GM19395 (cell line): Measurements from ENCODE around the gene ACOX3.
A peak's percentile ranks its signal among the peaks of the same experiment; 100 is the strongest.
"Not testable (repeated sequence)": the region's sequence is repeated elsewhere in the genome, so short reads cannot be mapped to it uniquely, and the experiment has no call there.

Experiments
- ATAC-seq: cut with Tn5 transposase; IDR thresholded peaks from one replicate; pipeline ENCODE4 v1.9.1; 2021; ENCODE audit warnings: mild to moderate bottlenecking, moderate library complexity; ENCODE audit not compliant: unreplicated experiment

ACOX3 gene

GRCh38 chr4:8435656-8436121, 4.8 kb downstream of the ACOX3 start:
- peak; percentile 68 for ATAC-seq

DNA sequence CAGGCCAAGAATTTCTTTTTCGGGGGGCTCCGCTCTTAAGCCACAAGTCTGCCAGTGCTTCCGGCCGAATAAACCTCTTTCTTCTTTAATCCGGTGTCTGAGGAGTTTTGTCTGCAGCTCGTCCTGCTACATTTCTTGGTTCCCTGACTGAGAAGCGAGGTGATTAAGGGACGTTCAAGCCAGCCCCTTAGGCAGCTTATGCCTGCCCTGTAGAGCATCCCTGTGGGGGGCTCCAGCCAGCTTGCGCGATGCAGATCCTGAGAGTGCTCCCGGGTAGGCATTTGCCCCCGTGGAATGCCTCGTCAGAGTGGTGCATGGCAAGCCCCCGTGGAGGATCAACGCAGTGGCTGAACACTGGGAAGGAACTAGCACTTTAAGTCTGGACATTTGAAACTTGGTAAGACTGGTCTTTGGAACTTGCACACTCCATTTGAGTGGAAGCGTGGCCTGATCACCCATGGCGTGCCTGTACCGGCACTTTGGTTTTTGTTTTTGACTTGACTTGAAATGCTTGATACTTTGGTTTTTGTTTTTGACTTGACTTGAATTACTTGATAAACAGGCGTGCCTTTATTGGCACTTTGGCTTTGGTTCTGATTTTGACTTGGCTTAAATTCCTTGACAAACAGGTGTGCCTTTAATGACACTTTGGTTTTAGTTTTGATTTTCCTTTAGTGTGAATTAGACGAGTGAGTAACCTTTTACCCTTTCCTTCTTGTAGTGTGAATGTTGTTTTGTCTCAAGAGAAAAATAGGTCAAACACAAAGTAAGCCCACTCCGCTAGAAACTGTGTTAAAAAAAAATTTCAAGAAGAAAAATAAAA, 6.1 kb downstream of the ACOX3 start:
- ATAC-seq = no peak

DNA sequence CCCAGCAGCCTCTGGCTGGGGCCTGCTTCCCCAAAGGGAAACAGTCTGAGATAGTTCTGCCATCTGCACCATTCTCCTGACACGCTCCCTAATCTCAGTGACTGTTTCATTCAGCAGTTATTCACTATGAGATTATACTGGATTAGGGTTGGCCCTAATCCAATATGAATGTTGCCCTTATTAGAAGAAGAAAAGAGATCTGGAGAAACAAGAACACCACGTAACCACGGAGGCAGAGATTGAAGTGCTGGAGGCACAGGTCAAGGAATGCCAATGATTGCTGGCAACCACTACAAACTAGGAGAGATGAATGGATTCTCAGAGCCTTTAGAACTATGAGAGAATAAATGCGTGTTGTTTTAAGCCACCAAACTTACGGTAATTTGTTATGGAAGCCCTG, 7.4 kb downstream of the ACOX3 start:
- no peak for ATAC-seq

- ATAC-seq = no peak
These were observed 9.0 kb downstream of the ACOX3 start for GRCh38 chr4:8431553-8431952.

DNA sequence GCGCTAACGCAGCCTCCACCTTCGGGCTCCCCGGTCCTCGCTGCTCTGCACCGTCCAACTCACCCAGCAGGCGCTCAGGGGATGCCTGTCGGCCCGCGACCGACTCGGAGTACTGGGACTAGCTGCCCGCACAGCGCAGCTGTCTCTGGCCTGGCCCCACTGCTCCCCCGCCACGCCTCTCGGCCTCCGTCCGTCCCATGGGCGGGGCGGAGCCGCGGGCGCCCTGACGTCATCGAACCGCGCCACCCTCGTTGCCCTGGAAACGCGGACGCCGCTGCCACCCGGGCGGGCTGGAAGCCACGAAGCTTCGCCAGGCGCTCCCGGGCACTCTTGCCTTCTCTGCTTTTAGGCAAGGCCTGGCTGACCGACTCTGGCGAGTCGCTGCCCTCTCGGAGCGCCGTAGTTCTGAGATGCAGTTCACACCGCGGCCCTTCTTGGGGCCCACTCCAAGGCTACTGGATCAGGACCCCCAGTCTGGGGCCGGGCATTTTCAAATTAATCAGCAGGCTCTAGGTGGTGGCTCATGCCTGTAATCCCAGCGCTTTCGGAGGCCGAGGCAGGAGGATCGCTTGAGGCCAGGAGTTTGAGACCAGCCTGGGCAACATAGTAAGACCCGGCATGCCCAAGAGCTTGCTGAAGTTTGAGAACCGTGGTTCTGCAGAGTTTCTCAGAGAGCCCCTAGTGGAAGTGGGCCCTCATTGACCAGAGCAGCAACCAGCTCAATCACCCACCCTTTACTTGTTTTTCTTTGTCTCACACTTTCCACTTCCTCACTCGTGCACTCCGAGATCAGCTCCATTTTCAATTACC, 12.0 kb downstream of the ACOX3 start:
- peak; percentile 91 for ATAC-seq

- ATAC-seq = peak; percentile 72
These were observed 12.7 kb downstream of the ACOX3 start for GRCh38 chr4:8427761-8428287.

GRCh38 chr4:8427262-8427661, 13.3 kb downstream of the ACOX3 start:
- no peak for ATAC-seq

DNA sequence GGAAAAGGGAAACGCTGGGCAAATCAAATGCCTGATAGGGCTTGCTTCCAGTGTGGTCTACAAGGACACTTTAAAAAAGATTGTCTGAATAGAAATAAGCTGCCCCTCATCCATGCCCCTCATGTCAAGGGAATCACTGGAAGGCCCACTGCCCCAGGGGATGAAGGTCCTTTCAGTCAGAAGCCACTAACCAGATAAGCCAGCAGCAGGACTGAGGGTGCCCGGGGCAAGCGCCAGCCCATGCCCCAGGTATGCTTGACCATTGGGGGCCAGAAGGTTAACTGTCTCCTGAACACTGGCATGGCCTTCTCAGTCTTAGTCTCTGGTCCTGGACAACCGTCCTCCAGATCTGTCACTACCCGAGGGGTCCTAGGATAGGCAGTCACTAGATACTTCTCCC, 17.7 kb downstream of the ACOX3 start:
- ATAC-seq = no peak

DNA sequence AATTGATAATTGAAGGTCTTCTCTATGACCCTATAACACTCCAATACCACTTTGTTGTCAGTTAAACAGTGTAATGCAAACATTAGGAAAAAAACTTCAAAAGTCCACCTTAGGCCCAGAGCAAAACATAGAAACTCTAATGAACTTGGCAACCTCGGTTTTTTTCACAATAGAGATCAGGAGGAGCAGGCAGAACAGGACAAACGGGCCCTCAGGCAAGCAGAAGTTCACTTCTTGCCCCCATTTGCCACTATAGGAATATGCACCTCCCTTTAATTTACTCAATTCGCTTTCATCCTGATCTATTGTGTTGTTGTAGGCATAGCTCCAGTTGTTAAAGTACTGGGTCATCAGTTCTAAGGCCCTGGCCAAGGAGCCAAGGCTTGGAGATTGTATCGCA, 18.2 kb downstream of the ACOX3 start:
- no peak for ATAC-seq

DNA sequence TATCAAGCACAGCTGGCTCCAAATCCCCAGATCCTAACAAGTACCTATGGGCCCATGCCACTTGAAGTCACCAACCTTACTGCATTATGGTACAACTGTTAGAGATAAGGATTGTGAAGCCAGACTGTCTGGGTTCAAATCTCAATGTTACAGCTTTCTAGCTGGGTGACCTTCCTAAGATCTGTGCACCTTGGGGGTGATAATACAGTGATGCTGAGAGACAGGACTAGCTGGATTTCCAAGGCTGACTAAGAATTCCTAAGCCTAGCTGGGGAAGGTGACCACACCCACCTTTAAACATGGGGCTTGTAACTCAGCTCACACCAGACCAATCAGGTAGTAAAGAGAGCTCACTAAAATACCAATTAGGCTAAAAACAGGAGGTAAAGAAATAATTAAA, 20.4 kb downstream of the ACOX3 start:
- not testable (repeated sequence) for ATAC-seq

DNA sequence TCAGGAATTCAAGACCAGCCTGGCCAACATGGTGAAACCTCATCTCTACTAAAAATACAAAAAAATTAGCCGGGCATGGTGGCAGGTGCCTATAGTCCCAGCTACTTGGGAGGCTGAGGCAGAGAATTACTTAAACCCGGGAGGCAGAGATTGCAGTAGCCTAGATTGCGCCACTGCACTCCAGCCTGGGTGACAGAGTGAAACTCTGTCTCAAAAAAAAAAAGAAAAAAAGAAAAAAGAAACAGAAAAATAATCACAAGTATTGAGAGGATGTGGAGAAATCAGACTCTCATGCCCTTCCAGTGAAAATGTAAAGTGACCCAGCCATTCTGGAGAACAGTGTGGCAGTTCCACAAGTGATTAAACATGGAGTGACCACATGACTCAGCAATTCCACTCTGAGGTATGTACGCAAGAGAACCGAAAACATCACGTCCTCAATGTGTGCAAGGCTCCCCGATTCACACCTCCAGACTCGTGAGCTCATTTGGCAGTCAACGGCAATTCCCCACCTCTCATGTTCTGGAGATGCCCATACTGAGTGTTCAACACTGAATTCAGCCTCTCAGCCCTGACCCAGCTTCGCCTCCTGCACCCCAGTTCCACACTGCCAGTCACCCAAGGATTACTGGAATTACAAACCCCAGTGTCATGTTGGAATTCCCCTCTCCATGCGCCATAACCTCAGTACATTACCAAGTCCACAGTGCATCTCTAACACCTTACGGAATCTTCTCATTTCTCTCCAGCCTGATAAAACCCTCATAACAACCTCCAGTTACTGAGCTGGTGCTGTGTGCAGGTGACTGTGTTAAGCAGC, 21.1 kb downstream of the ACOX3 start:
- peak; percentile 80 for ATAC-seq

- ATAC-seq = no peak
These were observed 23.4 kb downstream of the ACOX3 start for GRCh38 chr4:8417071-8417614.

DNA sequence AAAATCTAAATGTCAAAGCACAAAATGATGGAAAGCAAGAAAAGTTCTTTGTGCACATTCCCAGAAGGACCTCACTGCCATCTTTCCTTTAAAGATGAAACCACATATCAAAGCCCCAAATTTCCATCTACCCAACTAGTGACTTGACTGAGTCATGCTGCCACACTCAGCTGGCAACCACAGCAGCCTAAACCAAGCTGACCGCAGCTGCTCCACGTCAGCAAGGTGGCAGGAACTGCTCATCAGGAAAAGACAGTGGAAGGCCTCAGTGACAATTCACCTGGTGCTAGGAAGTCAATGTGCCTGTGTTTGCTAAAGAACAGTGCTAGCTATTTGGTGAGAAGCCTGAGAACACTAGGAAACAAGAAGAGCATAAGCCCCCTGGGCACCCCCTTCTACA, 26.1 kb downstream of the ACOX3 start:
- no peak for ATAC-seq

- ATAC-seq = no peak
These were observed 28.2 kb downstream of the ACOX3 start for GRCh38 chr4:8412288-8412687.

GRCh38 chr4:8411351-8412180, 29.0 kb downstream of the ACOX3 start:
- no peak for ATAC-seq

DNA sequence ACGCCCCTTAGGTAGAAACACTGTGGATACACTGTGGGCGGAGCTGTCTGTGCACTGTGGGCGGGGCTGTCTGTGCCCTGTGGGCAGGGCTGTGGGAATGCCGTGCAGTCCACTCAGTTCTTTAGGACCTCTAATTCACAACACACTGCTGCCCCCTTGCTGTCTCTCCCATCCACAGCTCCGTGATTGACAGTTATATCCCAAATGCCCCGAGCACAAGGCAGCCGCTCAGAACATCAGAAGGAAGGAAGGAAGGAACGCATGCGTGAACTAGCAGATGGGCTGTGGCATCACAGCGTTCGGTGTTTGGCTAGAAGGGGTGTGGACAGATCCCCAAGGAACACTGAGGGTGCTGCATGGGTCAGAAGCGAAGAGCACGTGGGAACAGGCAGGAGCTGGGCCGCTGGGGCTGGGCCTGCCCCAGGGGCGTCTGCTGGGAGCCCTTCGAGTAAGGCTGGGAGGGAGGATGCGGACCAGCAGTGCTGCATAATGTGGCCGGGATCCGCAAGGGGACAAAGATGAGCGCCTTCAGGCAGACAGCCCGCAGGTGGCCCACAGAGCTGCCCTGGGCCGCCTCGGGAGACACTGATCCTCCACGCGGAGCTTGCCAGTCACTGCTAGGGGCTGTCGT, 29.8 kb downstream of the ACOX3 start:
- ATAC-seq = no peak

DNA sequence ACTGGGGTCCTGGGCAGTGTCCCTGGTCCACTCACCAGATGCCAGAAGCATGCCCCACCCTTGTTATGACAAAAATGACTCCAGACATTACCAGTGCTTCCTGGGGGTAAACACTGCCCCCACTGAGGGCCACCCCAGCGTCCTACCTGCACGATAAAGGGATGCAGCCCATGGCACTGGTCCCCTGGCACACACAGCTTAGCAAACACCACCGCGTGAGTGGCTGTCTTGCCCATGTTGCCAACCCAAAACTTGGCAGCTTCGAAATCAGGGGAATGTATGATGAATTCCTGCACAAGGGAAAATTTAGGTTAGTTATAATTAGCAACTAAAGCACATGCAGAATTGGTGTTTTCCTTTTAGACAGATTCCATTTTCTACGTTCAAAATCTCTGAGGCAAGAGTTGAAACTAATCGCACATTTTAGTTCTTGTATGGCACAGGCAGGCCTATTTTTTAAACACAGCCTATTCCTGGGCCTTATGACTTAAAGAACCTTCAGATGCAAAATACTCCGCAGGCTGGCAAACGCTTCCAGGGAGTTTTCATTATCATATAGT, 30.4 kb downstream of the ACOX3 start:
- ATAC-seq = no peak

- ATAC-seq = no peak
These were observed 31.1 kb downstream of the ACOX3 start for GRCh38 chr4:8409264-8410065.
